ENCODE results near the gene C1QTNF9B.
"Not testable (repeated sequence)": the region's sequence is repeated elsewhere in the genome, so short reads cannot be mapped to it uniquely, and the experiment has no call there.

C1QTNF9B gene

DNA sequence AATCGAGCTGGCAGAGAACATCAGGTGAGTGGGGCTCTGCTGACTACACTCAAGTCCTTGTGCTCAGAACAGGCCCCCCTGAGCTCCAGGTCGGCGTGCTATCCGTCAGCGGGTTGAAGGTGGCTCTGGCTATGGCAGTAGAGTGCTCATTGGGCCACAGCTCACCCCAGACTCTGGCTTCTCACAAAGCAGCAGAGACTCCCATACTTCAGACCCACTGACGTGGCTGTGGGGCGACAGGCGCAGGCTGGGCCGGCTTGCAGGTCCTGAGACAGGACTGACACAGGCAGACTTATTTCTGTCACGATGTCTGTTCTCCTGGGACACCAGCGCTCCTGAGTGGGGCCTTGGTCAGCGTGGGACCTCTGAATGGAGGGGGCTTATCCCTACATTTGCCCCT lies 2.6 kb downstream of the C1QTNF9B start:
- WGBS, 2 experiments (ENCODE audit: insufficient coverage in 2 of 2), result 33 to 80% methylated on average over 1 of the region's 12 CpGs
- H3K9me3 ChIP-seq (ENCODE audit: control insufficient read depth, low read length); H3K4me3 ChIP-seq (ENCODE audit: extremely low read depth, insufficient read depth, low read length, poor library complexity, severe bottlenecking); H3K4me1 ChIP-seq (ENCODE audit: control insufficient read depth, insufficient read depth, low read length, poor library complexity, severe bottlenecking); H3K36me3 ChIP-seq (ENCODE audit: control insufficient read depth, insufficient read depth, low read length); H3K27ac ChIP-seq (ENCODE audit: low read depth, low read length, severe bottlenecking): not testable (repeated sequence)

DNA sequence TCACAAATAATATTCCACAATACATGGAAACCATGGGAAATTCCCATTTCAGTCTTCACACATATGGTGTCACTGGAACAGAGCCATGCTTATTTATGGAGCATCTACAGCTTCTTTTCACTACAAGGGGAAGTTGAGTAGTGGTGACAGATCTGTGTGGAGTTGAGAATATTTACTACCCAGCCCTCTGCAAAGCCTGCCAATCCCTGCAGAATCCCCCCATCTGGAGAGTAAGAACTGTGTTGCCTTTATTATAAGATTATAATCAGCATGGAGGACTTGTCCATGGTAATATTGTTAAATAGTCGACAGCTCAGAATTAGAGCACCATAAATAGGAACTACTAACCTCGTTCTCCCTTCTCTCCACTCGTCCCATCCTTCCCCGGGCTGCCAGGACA lies 3.5 kb downstream of the C1QTNF9B start:
- not testable (repeated sequence) for H3K4me1 ChIP-seq (ENCODE audit: control insufficient read depth, insufficient read depth, low read length, poor library complexity, severe bottlenecking); H3K36me3 ChIP-seq (ENCODE audit: control insufficient read depth, insufficient read depth, low read length); H3K9me3 ChIP-seq (ENCODE audit: control insufficient read depth, low read length); H3K27ac ChIP-seq (ENCODE audit: low read depth, low read length, severe bottlenecking); H3K4me3 ChIP-seq (ENCODE audit: extremely low read depth, insufficient read depth, low read length, poor library complexity, severe bottlenecking)
- no CpG with 5 or more reads among the region's 4 CpGs for WGBS, 2 experiments (ENCODE audit: insufficient coverage in 2 of 2)

DNA sequence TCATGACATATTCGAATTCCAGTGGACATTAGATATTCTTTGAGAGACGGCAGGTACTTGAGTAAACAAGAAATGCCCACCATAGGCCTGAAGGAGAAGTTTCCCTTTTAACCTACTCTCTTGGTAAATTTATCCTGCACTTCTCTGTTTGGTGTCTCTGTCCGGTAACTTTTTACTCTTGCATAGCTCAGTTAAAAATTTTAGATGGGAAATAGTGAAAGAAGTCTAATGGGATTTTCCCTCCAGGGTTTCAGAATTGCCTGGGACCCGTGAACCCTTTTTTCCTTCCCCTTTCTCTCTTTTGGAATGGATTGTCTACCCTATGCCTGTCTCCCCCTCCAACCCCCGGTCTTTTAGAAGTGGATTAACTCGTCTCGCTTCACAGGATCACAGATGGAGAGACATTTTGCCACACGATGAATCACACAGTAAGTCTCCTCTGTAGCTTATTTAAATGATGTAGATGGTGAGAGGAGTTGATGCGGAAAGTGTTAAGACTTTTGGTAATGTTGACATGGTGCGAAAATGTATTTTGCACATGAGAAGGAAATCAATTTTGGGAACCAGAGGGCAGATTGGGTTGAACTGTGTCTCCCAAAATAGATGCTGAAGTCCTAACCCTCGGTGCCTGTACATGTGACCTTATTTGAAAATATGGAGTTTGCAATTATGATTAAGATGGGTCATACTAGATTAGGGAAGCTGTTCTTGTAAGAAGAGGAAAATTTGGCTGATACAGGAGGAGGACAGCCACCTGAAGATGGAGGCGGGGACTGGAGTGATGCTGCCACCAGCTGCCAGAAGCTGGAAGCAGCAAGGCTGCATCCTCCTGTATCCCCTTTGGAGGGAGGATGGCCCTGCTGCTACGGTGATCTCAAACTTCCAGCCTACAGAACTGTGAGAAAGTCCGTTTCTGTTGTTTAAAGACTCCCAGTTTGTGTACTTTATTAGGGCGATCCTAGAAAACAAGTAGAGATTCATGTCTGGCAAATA lies 7.4 kb downstream of the C1QTNF9B start:
- WGBS, 2 experiments (ENCODE audit: insufficient coverage in 2 of 2), result 61 to 65% methylated on average over 8 to 11 of the region's 15 CpGs
- peak overlapping the region; percentile 81 for H3K4me3 ChIP-seq (ENCODE audit: extremely low read depth, insufficient read depth, low read length, poor library complexity, severe bottlenecking)
- no peak overlapping the region for H3K27ac ChIP-seq (ENCODE audit: low read depth, low read length, severe bottlenecking)
- H3K36me3 ChIP-seq (ENCODE audit: control insufficient read depth, insufficient read depth, low read length), result peaks cover 3% of the 10 kb centered on the region
- H3K4me1 ChIP-seq (ENCODE audit: control insufficient read depth, insufficient read depth, low read length, poor library complexity, severe bottlenecking), result no peaks in the 10 kb centered on the region
- no peaks in the 10 kb centered on the region for H3K9me3 ChIP-seq (ENCODE audit: control insufficient read depth, low read length)

DNA sequence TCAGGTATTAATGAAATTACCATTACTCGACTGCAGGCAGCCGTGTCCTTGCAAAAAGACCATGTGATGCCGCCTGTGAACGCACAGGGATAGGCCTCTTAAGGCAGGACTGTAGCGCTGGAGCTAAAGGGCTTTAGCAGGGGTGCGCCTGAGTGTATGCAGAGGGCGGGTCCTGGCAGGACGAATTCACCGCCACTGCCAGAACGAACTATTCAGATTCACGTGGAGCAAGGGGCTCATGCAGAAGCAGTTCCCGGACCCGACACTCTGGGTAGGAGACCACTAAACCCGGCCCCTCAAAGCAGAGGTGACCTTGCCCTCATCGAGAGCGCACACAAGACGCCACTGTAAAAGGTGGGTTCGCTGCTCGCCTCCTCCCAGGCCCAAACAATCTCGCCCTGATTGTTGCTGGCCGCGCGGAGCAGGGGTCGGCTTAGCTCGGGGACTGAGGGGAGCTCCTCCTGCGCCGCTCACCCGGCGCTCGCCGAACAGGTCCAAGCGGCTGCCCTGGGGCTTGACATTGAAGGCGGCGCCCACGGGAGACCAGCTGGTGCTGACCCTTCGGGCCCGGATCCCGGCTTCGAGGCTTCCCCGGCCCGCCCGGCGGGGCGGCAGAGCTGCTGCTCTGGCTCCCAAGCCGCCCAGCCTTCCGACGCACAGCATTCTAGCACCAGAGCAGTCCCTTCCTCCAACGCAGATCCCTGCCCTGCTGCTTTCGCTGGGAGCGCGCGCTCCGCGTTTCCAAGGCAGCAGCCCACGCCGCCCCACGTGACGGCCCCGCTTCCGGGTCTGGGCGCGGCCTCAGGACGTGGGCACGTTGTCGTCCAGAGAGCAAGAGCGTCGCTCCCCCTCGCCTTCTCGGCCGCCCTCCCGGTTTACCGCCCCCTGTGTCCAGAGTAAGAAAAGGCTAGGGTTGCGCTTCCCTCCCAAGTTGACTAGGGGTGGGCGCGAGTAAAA lies 8.4 kb downstream of the C1QTNF9B start, which contains the start of gene MIPEP:
TSS of gene MIPEP (minus strand) at position 743 of the 957 bp plus-strand sequence. CDS start at position 663, 80 bp downstream.
- H3K9me3 ChIP-seq (ENCODE audit: control insufficient read depth, low read length), result no peaks in the 10 kb centered on the region
- peak within 1 kb of the TSS; percentile 89 for H3K27ac ChIP-seq (ENCODE audit: low read depth, low read length, severe bottlenecking)
- no peaks in the 10 kb centered on the region for H3K4me1 ChIP-seq (ENCODE audit: control insufficient read depth, insufficient read depth, low read length, poor library complexity, severe bottlenecking)
- 0% methylated on average over 47 to 62 of the region's 75 CpGs for whole genome bisulfite sequencing, 2 experiments (ENCODE audit: insufficient coverage in 2 of 2)
- H3K36me3 ChIP-seq (ENCODE audit: control insufficient read depth, insufficient read depth, low read length), result peaks cover 7% of the 10 kb centered on the region
- H3K4me3 ChIP-seq (ENCODE audit: extremely low read depth, insufficient read depth, low read length, poor library complexity, severe bottlenecking), result peak within 1 kb of the TSS; percentile 81

DNA sequence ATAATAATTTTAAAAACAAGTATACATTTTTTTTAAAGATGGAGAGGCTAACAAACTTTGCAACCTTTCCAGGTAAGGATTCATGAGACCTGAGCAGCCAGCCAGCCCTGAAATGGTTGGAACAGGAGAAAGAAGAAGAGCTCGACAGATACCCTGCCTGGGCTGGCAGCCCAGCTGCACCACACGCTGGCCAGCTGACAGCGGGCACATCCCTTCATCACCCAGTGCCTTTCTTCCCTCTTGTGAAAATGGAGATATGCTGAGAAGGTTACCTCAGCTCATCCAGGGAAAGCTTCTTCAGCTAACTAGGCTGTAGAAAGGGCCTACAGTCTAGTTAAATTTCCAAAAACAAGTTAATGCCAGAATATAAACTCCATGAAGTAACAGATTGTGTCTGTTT lies 12.9 kb downstream of the C1QTNF9B start:
- not testable (repeated sequence) for H3K9me3 ChIP-seq (ENCODE audit: control insufficient read depth, low read length); H3K27ac ChIP-seq (ENCODE audit: low read depth, low read length, severe bottlenecking); H3K36me3 ChIP-seq (ENCODE audit: control insufficient read depth, insufficient read depth, low read length); H3K4me3 ChIP-seq (ENCODE audit: extremely low read depth, insufficient read depth, low read length, poor library complexity, severe bottlenecking); H3K4me1 ChIP-seq (ENCODE audit: control insufficient read depth, insufficient read depth, low read length, poor library complexity, severe bottlenecking)
- WGBS, 2 experiments (ENCODE audit: insufficient coverage in 2 of 2), result no CpG with 5 or more reads among the region's 3 CpGs

DNA sequence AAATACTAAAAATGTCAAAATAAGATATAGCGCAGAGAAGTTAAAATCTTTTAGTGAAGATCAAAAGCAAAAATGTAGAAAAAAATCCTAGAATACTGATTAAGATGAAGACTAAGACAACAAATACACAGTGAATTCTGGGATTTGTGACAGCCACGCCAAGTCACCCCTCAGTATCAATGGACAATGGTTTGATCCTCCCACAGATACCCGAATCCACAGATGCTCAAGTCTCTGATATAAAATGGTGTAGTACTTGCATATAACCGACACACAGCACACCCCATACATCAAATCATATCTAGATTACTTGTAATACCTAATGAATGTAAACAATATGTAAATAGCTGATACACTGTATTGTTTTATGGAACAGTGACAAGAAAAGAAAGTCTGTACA lies 14.0 kb downstream of the C1QTNF9B start:
- no peak overlapping the region for H3K4me3 ChIP-seq (ENCODE audit: extremely low read depth, insufficient read depth, low read length, poor library complexity, severe bottlenecking)
- H3K36me3 ChIP-seq (ENCODE audit: control insufficient read depth, insufficient read depth, low read length), result peaks cover 14% of the 10 kb centered on the region
- WGBS, 2 experiments (ENCODE audit: insufficient coverage in 2 of 2), result no CpG with 5 or more reads among the region's 4 CpGs
- no peaks in the 10 kb centered on the region for H3K9me3 ChIP-seq (ENCODE audit: control insufficient read depth, low read length)
- no peak overlapping the region for H3K27ac ChIP-seq (ENCODE audit: low read depth, low read length, severe bottlenecking)
- no peaks in the 10 kb centered on the region for H3K4me1 ChIP-seq (ENCODE audit: control insufficient read depth, insufficient read depth, low read length, poor library complexity, severe bottlenecking)

DNA sequence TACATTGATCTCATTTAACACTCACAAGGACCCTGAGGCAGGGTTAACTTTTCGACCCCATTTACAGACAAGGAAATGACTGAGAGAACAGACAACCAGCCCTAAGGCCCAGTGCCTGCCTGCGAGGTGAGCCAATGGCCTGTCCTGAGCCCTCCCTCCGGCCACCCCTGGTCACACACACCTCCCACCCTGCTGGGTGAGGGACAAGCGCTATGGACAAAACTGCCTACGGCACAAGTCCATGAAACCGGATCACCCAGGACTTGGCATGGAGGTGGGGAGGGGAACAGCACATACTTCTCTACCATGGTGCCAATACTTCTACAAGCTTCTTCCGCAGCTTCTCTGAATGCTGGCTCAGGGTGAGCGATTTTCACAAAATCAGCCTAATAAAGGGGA lies 15.9 kb downstream of the C1QTNF9B start:
- 86 to 93% methylated on average over 3 of the region's 8 CpGs for WGBS, 2 experiments (ENCODE audit: insufficient coverage in 2 of 2)
- H3K4me1 ChIP-seq (ENCODE audit: control insufficient read depth, insufficient read depth, low read length, poor library complexity, severe bottlenecking); H3K27ac ChIP-seq (ENCODE audit: low read depth, low read length, severe bottlenecking); H3K9me3 ChIP-seq (ENCODE audit: control insufficient read depth, low read length); H3K4me3 ChIP-seq (ENCODE audit: extremely low read depth, insufficient read depth, low read length, poor library complexity, severe bottlenecking): not testable (repeated sequence)
- peaks cover 14% of the 10 kb centered on the region for H3K36me3 ChIP-seq (ENCODE audit: control insufficient read depth, insufficient read depth, low read length)

DNA sequence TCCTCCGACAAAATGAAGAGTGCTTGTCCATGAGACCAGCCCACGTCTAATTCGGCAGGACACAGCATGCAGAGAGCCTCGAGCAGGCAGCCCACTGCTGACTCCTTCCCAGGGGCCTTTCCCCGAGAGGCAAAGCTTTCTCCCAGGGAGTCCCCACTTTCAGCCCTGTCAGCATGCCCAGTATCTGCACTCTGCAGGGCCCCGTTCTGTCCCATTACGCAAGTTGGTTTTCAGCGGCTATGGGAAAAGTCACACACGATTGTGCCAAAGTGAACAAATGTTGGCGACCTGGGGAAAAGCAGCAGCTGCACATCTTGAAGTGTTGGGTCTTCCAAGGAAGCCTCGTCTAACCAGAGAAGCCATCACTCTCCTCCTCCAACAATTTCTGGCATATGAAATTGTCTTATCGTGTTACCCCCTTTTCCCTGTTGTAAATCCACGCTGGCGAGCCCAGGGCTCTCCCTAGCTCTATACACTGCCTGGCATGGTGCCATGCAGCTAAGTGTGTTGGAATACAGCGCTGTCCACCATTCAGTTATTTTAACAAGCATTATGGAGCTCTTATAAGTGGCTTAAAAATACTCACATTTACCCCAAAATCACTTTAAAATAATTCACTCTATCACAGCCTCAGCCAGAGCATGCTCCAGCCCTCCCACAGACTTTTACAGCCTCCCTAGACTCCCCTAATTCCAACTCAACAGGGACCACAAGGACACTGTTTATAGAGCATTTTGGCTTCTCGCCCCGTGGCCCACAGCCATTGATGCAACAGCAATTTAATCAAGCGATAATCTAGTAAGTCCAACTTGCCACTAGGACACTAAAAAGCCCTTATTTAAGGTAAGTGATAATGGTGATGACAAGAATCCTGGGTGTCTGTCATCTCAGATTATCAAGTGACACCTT lies 16.6 kb downstream of the C1QTNF9B start:
- not testable (repeated sequence) for H3K9me3 ChIP-seq (ENCODE audit: control insufficient read depth, low read length); H3K4me3 ChIP-seq (ENCODE audit: extremely low read depth, insufficient read depth, low read length, poor library complexity, severe bottlenecking); H3K4me1 ChIP-seq (ENCODE audit: control insufficient read depth, insufficient read depth, low read length, poor library complexity, severe bottlenecking); H3K27ac ChIP-seq (ENCODE audit: low read depth, low read length, severe bottlenecking)
- WGBS, 2 experiments (ENCODE audit: insufficient coverage in 2 of 2), result 92 to 100% methylated on average over 1 to 2 of the region's 18 CpGs
- H3K36me3 ChIP-seq (ENCODE audit: control insufficient read depth, insufficient read depth, low read length), result peaks cover 14% of the 10 kb centered on the region

DNA sequence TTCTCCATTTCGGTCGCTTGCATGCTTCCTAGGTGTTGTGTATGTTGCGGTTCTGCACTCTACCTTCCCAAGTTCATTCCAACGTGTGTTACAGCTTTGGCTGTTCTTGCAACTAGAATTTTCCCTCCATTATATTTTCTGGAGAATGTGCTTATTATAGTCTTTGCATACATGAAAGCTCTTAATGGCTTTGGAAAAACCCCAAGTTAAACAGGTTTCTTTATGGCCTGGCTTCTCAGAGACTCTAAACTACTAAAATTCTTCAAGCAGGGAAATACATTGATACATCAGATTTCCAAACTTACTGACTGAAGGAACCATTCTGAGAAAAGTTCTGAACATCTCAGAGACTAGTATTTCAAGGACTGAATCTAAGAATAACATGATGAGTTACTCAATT lies 20.0 kb downstream of the C1QTNF9B start:
- WGBS, 2 experiments (ENCODE audit: insufficient coverage in 2 of 2), result 83% methylated on average over 2 of the region's 4 CpGs; no CpG with 5 or more reads in 1 of the 2 experiments
- no peak overlapping the region for H3K27ac ChIP-seq (ENCODE audit: low read depth, low read length, severe bottlenecking)
- H3K36me3 ChIP-seq (ENCODE audit: control insufficient read depth, insufficient read depth, low read length), result peaks cover 7% of the 10 kb centered on the region
- H3K4me1 ChIP-seq (ENCODE audit: control insufficient read depth, insufficient read depth, low read length, poor library complexity, severe bottlenecking), result no peaks in the 10 kb centered on the region
- H3K9me3 ChIP-seq (ENCODE audit: control insufficient read depth, low read length), result no peaks in the 10 kb centered on the region
- H3K4me3 ChIP-seq (ENCODE audit: extremely low read depth, insufficient read depth, low read length, poor library complexity, severe bottlenecking), result no peak overlapping the region

DNA sequence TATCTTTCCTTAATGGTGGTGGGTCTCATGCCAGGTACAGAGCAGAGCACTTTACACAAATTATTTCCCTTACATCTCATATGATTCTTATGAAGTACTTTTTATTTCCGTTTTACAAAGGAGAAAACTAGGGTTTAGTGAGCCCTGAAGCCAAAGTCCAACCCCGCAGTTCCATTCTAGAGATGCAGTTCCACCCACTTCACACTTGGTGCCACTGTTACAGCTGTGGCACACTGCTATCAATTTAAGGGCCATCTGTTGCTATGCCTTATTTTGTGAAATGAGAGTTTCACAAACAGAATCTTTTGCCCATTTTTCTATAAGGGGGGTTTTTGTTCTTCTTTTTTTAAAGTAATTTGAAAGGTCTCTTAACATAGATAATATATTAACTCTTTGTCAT lies 21.0 kb downstream of the C1QTNF9B start:
- 85% methylated on average over 2 of the region's 2 CpGs; no CpG with 5 or more reads in 1 of the 2 experiments for WGBS, 2 experiments (ENCODE audit: insufficient coverage in 2 of 2)
- no peaks in the 10 kb centered on the region for H3K9me3 ChIP-seq (ENCODE audit: control insufficient read depth, low read length)
- no peak overlapping the region for H3K4me3 ChIP-seq (ENCODE audit: extremely low read depth, insufficient read depth, low read length, poor library complexity, severe bottlenecking)
- H3K4me1 ChIP-seq (ENCODE audit: control insufficient read depth, insufficient read depth, low read length, poor library complexity, severe bottlenecking), result no peaks in the 10 kb centered on the region
- no peak overlapping the region for H3K27ac ChIP-seq (ENCODE audit: low read depth, low read length, severe bottlenecking)
- peaks cover 5% of the 10 kb centered on the region for H3K36me3 ChIP-seq (ENCODE audit: control insufficient read depth, insufficient read depth, low read length)

Data from mesodermal cell (in vitro differentiated cells).